ENCODE measurements around the gene NRBF2.
"Not testable (repeated sequence)": the region's sequence is repeated elsewhere in the genome, so short reads cannot be mapped to it uniquely, and the experiment has no call there.

NRBF2 gene

DNA sequence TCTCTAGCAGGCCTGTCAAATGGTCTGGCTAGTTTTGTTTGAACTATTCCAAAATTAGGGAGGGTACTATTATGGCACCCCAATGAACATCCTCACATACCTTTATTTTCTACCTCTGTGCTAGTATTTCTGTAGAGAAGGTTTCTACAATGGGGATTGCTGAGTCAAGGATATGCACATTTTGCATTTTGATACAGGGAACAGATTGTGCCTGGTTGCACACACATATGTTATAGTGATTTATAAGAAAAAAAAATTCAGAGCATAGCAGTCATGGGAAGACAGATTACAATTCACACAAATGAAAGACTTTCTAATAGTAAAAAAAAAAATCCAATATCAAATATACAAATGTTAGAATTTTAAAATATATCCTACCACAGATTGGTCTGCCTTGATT is 14.1 kb upstream of the NRBF2 start:
- no peak for ATAC-seq

DNA sequence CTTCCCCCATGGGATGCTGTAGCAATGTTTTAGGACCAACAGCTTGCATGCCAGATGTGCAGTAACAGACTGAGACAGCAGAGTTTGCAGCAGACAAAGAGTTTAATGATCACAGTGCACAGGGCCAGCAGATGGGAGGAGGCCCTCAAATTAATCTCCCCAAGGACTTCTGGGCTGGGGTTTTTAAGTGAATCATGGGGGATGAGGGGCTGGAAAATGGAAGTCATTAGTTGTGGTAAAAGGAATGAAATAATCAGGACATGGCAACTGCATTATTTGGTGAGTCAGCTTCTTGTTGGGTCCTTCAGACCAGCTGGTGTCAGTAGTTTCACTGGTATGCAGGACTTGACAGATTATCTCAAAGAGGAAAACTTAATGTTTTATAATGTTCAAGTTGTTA is 12.6 kb upstream of the NRBF2 start:
- no peak for ATAC-seq

- ATAC-seq, result no peak
Measured at GRCh38 chr10:63123727-63124362, 9.3 kb upstream of the NRBF2 start.

GRCh38 chr10:63125459-63125858 is 7.7 kb upstream of the NRBF2 start:
- ATAC-seq, result no peak

DNA sequence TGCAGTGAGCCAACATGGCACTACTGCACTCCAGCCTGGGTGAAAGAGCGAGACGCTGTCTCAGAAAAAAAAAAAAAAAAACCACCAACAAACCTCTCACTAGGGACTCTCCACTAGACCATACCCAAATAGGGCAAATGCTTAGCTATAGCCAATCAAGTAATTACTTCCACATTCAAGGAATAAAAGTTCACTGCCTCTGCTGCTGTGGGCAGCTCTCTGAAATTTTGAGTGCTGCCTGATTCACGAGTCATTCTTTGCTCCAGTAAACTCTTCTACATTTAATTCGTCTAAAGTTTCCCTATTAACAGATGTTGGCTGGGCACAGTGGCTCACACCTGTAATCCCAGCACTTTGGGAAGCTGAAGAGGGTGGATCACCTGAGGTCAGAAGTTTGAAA is 4.7 kb upstream of the NRBF2 start:
- no peak for ATAC-seq

GRCh38 chr10:63129888-63130287 is 3.2 kb upstream of the NRBF2 start:
- no peak for ATAC-seq

GRCh38 chr10:63132651-63133055 is 475 bp upstream of the NRBF2 start:
- ATAC-seq, result no peak

DNA sequence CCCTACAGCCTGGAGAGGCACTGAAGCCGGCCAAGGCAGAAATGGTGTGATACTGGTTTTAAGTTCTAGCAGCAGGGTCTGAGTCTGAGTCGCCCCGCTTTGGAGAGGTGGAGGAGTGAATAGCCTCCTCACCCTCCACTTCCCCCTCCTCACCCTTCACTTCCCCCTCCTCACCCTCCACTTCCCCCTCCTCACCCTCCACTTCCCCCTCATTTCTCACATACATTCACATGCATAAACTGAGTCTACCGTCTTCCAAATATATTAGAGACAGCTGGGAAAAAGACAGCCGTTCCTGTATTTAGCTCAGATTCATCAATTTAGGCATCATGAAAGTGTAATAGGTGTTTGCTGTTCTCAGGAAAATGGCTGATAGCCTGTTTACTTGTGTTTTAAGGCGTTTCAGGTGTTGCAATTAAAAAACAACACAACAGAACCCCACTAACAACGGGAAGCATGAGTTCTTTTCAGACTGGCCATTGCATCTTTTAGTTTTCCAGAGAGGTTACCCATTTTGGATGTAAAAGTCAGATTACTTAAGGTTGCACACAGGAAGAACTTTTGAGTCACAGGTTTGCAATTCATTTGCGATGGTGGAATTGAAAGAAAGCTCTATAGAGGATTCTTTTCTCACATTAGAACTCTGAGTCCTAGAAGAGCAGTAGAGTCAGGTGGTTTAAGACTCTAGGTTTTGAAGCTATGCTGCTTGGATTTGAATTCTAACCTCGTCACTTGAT is 861 bp downstream of the NRBF2 start:
- ATAC-seq, result no peak

DNA sequence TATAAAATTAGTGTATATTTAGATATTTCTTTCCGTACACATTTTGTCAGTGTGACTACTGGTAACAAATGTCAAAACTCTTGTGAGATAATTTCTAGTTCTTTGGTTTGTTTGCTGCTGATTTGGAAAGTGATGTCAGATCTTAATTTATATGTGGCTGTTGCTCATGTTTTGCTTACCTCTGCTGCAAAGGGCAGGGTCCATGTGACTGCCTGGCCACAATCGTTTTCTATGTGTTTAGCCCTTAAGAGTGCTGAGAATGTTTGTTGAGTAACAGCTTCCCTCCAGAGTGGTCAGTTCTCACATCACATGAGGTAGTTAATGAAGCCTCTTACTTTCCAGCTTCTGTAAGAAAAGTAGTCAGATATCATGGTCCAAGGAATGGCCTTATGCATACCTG is 4.2 kb downstream of the NRBF2 start:
- no peak for ATAC-seq

GRCh38 chr10:63140077-63140476 is 6.9 kb downstream of the NRBF2 start:
- no peak for ATAC-seq

DNA sequence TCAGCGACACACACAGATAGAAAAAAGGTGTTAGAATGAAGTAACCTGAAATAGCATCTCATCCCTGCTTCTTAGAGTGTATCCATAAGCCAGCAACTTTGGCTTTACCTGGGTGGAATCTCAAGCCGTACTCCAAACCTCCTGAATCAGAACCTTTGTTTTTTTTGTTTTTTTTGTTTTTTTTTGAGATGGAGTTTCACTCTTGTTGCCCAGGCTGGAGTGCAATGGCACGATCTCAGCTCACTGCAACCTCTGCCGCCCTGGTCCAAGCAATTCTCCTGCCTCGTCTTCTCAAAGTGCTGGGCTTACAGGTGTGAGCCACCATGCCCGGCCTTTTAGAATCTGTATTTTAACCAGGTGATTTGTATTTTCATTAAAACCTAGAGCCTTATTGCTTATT is 9.0 kb downstream of the NRBF2 start:
- ATAC-seq, result no peak

DNA sequence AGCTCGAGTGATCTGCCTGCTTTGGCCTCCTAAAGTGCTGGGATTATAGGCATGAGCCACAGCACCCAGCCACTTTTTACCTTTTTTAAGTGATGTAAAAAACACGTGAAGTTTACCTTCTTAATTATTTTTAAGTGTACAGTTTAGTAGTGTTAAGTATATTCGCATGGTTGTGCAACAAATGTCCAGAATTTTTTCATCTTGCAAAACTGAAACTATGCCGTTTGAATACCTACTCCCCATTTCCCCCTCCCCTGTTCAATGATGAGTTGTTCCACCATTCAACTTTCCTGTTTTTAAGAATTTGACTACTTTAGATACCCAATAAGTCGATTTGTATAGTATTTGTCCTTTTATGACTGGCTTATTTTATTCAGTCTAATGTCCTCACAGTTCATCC is 10.9 kb downstream of the NRBF2 start:
- no peak for ATAC-seq

- ATAC-seq, result peak; percentile 55 to 74
Measured at GRCh38 chr10:63145782-63146181, 12.7 kb downstream of the NRBF2 start.

GRCh38 chr10:63146503-63146902 is 13.4 kb downstream of the NRBF2 start:
- no peak for ATAC-seq

GRCh38 chr10:63150745-63151144 is 17.6 kb downstream of the NRBF2 start:
- ATAC-seq, result no peak

- not testable (repeated sequence) for ATAC-seq
Measured at GRCh38 chr10:63153868-63154545, 20.9 kb downstream of the NRBF2 start.

DNA sequence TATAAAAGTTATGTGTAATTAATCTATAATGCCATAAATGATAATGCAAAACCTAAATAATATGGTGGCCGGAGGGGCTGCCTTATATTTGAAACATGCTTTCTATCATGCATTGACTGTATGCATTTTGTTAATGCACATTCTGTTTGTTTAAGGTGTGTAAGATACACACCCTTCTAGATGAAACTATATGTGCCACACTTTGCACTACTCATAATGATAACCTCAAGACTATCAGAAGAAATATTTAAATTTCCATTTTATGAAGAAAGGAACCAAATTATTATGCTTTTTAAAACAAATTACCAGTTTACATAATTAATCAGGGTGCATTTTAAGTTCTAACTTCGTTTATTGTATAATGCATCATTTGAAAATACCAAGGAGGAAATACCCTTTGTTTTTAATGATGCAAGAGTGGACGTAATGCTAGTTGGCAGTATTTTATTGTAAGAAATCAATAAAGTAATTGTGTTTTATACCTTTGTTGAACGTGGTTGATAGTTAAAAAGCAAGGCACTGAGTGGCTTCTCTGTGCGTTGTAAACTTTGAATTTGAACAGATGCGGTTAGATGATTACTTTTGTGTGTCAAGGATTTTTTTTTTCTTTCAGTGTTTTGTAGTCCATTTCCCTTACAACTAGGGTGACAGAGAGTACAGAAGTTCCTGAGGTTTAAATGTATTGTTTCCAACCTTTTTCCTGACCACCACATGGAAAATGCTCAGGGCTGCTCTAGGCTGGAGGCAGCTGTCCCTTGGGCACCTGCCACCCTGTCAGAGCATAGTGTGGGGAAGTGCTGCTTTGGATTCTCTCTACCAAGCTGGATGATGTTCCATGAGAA is 21.6 kb downstream of the NRBF2 start:
- no peak for ATAC-seq

- ATAC-seq, result no peak
Measured at GRCh38 chr10:63155388-63156020, 22.4 kb downstream of the NRBF2 start.

- ATAC-seq, result no peak
Measured at GRCh38 chr10:63156236-63156635, 23.1 kb downstream of the NRBF2 start.

DNA sequence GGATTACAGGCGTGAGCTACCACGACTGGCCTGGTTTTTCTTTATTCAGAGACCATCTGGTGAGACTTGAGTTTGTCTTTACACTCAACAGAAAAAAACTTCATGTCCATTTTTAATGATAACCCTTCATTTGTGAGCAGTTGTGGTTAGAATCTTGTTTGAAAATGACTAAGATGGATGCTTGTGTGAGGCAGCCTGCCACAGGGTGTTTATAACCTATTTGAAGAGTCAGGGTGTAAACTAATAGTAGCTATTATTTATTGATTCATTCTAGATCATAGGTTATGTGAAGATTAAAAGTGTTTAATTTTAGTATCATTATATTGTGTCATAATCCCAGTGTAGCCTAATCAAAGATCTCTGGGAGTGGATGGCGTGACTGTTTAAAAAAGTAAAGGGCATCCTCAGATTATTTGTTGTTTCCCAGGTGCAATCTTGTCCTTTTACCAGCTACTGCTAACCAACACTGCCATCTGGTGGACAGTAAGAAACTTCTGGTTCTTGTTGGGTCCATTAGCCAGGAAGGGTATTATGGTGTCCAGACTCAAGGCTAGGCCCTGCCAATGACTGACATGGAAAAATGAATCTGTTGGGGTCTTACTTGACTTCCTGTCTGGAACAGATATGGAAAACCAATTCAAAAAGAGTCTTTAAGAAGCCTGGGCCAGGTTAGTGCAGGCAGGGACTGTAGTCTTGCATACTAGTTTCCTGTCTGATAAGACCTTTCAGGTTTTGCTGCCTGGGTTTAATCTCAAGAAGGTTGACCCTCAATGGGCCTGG is 24.9 kb downstream of the NRBF2 start:
- ATAC-seq, result peak; percentile 62 to 72

GRCh38 chr10:63161592-63161991 is 28.5 kb downstream of the NRBF2 start:
- no peak for ATAC-seq

DNA sequence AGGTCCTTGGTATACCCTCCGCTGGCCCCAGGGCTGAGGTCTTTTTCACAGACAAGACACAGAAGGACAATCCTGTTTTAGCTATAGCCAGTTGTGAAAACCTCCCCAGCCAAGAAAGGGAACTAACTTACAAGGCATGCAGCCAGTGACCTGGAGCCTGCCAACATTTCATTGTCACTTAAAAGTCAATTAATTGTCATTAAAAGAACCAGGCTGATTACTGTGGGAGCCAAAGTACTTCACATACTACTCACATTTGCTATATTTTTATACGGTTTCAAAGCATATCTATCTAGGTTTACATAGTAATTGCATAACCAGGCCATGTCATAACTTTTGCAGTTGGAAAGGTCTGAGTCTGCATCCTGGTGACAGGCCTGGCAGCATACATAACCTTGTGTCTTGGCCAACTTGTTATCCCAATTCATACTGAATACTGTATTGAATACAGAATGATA is 31.1 kb downstream of the NRBF2 start:
- no peak for ATAC-seq

Measured in activated CD4-positive, CD25-positive, alpha-beta regulatory T cell treated with anti-CD3 and anti-CD28 coated beads, Interleukin-2, amount 50 U/mL, for 24 hours (primary cell).